Measurements from ENCODE around the gene PACRGL.

GRCh38 chr4:20684852-20685763, 15.2 kb upstream of the PACRGL start:
- TF ChIP-seq CTCF (conservative IDR thresholded peaks at IDR 0.05; ENCODE audit: low read depth, low read length) (peak; percentile 71), EZH2 (IDR thresholded peaks at IDR 0.05; ENCODE audit: borderline replicate concordance, low read depth, low read length, poor library complexity, severe bottlenecking) (no peak)
